Fibroblast of lung (primary cell): Measurements from ENCODE around the gene ENPP3. TPM values are rescaled to one million over a fixed set of nuclear protein-coding genes. Genes with fewer than 3 reads are reported as not detected.
A peak's percentile ranks its signal among the peaks of the same experiment; 100 is the strongest.

Experiments
- DNase-seq, 2 donors: peaks; one replicate each; pipeline versions ENCODE4 v3.0.0 to v3.0.0-alpha.2; 2010; ENCODE audit warnings: low read depth in 2 of 2
- H2AFZ ChIP-seq: 2 replicates; pipeline ENCODE4 v1.5.1; 2012; ENCODE audit warnings: low read length, control low read depth, inconsistent platforms
- H3K27ac ChIP-seq: 2 replicates; pipeline ENCODE4 v1.5.1; 2011; ENCODE audit warnings: low read length, control low read depth; ENCODE audit not compliant: insufficient read depth
- H3K27me3 ChIP-seq: 2 replicates; pipeline ENCODE4 v1.5.1; 2011; ENCODE audit warnings: mild to moderate bottlenecking, low read length; ENCODE audit not compliant: control insufficient read depth, insufficient read depth
- H3K36me3 ChIP-seq: 2 replicates; pipeline ENCODE4 v1.5.1; 2011; ENCODE audit warnings: low read length; ENCODE audit not compliant: control insufficient read depth, insufficient read depth
- H3K4me1 ChIP-seq: 2 replicates; pipeline ENCODE4 v1.5.1; 2011; ENCODE audit warnings: low read length; ENCODE audit not compliant: control insufficient read depth, insufficient read depth; ENCODE audit errors: extremely low read depth
- H3K4me2 ChIP-seq: 2 replicates; pipeline ENCODE4 v1.5.1; 2011; ENCODE audit warnings: low read length, control low read depth; ENCODE audit not compliant: insufficient read depth; ENCODE audit errors: extremely low read depth
- H3K4me3 ChIP-seq, 4 experiments: fragments of 200-600 bp in 1 of 4; sonication (generic) in 1 of 4; replicated peaks in 1 of 4; 2 replicates each; pipeline ENCODE4 v1.5.1; 2011 to 2016; ENCODE audit warnings: low read length in 4 of 4, low read depth in 3 of 4, mild to moderate bottlenecking in 3 of 4, control low read depth in 2 of 4, inconsistent platforms in 1 of 4, mixed read lengths in 1 of 4; ENCODE audit not compliant: insufficient read depth in 1 of 4; ENCODE audit errors: control extremely low read depth in 1 of 4
- H3K79me2 ChIP-seq: 2 replicates; pipeline ENCODE4 v1.5.1; 2012; ENCODE audit warnings: mild to moderate bottlenecking, low read length, inconsistent platforms; ENCODE audit not compliant: control insufficient read depth, insufficient read depth
- H3K9ac ChIP-seq: 2 replicates; pipeline ENCODE4 v1.5.1; 2011; ENCODE audit warnings: mild to moderate bottlenecking, low read length, control low read depth; ENCODE audit not compliant: insufficient read depth
- H3K9me3 ChIP-seq: 2 replicates; pipeline ENCODE4 v1.5.1; 2012; ENCODE audit warnings: low read depth, low read length; ENCODE audit not compliant: control insufficient read depth, insufficient read depth
- H4K20me1 ChIP-seq: 2 replicates; pipeline ENCODE4 v1.5.1; 2011; ENCODE audit warnings: low read length; ENCODE audit not compliant: control insufficient read depth, insufficient read depth; ENCODE audit errors: extremely low read depth
- EZH2 ChIP-seq: IDR thresholded peaks from 2 replicates; pipeline ENCODE4 v1.5.1; 2012; ENCODE audit warnings: low read length, control low read depth, mild to moderate bottlenecking; ENCODE audit errors: missing control alignments
- polyA plus RNA-seq, 2 donors: library from polyadenylated mRNA; depleted of rRNA in 1 of 2; stranded (reverse) in 1 of 2; unstranded in 1 of 2; fragments of >200 nt; gene quantifications; 2 replicates each; pipeline ENCODE4 v1.2.1, GENCODE V29; 2011 to 2012; ENCODE audit warnings: missing spikeins in 1 of 2
- total RNA-seq: library from RNA; depleted of rRNA; stranded (reverse); fragments of >200 nt; gene quantifications from 2 replicates; pipeline ENCODE4 v1.2.1, GENCODE V29; 2014
- TF ChIP-seq, protein P1 (sequence below), 2 donors: IDR thresholded peaks in 1 of 2; conservative IDR thresholded peaks in 1 of 2; 1 replicate in 1 of 2; 2 replicates in 1 of 2; pipeline ENCODE4 v1.5.1; 2011 to 2012; ENCODE audit warnings: low read length in 2 of 2, control low read depth in 1 of 2, inconsistent platforms in 1 of 2, low read depth in 1 of 2, mild to moderate bottlenecking in 1 of 2

ENPP3 gene
- total and polyA plus RNA-seq, 2 donors (not counting 1 experiment from before 2014, with no cell fraction given), result 0.06 to 0.17 TPM

DNA sequence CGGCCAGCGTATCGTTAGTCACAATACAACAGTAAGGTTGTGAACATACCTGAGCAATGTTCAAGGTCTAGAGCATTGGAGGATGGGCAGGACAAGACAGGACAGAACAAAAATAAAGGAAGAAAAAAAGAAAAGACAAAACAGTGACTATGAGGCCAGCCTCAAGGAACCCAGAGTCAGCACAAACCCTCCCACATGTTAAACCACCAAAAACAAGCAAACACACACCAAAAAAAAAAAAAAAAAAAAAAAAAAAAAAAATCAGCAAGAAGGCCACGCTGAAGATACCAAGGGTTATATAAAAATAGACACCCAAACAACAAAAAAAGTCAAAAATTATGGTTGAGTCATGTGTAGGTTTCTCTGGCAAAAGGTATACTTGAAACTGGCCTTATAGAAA is 21.8 kb upstream of the ENPP3 start:
- no peaks in the 10 kb centered on the region for H3K9me3 ChIP-seq
- no peak for TF ChIP-seq EZH2
- TF ChIP-seq, protein P1, sequence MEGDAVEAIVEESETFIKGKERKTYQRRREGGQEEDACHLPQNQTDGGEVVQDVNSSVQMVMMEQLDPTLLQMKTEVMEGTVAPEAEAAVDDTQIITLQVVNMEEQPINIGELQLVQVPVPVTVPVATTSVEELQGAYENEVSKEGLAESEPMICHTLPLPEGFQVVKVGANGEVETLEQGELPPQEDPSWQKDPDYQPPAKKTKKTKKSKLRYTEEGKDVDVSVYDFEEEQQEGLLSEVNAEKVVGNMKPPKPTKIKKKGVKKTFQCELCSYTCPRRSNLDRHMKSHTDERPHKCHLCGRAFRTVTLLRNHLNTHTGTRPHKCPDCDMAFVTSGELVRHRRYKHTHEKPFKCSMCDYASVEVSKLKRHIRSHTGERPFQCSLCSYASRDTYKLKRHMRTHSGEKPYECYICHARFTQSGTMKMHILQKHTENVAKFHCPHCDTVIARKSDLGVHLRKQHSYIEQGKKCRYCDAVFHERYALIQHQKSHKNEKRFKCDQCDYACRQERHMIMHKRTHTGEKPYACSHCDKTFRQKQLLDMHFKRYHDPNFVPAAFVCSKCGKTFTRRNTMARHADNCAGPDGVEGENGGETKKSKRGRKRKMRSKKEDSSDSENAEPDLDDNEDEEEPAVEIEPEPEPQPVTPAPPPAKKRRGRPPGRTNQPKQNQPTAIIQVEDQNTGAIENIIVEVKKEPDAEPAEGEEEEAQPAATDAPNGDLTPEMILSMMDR (conservative IDR thresholded peaks at IDR 0.05 in 1 of 2, IDR thresholded peaks at IDR 0.05 in 1 of 2; ENCODE audit: low read depth in 1 of 2, low read length in 2 of 2), result no peak
- H3K79me2 ChIP-seq, result no peaks in the 10 kb centered on the region
- H3K4me1 ChIP-seq, result no peaks in the 10 kb centered on the region
- H4K20me1 ChIP-seq, result no peaks in the 10 kb centered on the region
- H3K4me2 ChIP-seq, result no peak overlapping the region
- no peak overlapping the region for H3K4me3 ChIP-seq
- no peak overlapping the region for H2AFZ ChIP-seq
- H3K9ac ChIP-seq, result no peak overlapping the region
- H3K27ac ChIP-seq, result no peak overlapping the region
- no peak for DNase-seq
- H3K36me3 ChIP-seq, result peaks cover 5% of the 10 kb centered on the region
- no peaks in the 10 kb centered on the region for H3K27me3 ChIP-seq

DNA sequence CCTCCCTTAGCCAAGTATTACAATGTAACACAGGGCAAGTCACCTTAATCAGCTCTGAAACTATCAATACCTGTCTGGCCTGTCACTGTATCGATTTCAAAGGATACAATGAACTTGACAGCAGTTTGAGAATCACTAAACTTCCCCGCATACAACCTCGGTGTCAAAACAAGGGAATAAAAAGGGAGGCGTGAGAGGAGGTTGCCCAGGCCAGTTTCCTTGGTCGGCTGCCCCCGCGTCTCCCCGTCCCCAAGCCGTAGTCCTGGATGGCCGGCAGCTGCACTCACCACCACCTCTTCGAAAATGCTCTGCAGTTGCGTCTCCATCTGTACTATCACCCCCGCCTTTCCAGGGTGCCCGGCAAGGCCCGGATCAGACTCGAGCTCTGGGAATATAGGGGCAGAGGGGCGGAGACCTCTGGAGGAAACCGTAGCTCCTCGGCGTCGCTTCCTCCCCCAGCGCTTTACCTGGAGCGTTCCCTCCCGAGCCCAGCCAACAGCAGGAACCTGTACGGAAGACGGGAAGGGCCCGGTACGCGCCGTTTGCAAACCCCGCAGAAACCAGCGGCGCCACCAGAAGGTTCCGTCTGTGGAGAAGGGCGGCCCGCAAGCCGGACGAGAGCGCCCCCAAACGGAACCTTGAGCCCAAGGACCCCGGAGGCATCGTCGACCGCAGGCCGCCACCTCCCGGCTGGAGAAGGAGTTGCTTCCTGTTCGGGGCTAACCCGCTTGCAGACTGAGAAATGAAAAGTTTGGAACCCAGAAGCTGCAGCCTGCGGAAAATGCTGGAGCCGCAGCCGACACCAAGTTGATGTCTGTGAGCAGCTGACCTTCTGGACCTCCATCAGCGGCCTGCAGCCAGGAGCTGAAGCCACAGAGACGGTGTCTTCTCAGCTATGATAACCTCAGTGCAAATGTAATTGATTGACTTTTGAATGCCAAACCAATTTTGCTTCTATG is 9.1 kb upstream of the ENPP3 start, which contains the start of gene MED23:
Gene MED23 (minus strand): TSS at position 519 of the 959 bp plus-strand sequence. CDS start 193 bp downstream, at position 326.
- H3K9ac ChIP-seq, result peak within 1 kb of the TSS; percentile 43
- H3K79me2 ChIP-seq, result peaks cover 12% of the 10 kb centered on the region
- peaks cover 4% of the 10 kb centered on the region for H3K36me3 ChIP-seq
- no peaks in the 10 kb centered on the region for H3K4me1 ChIP-seq
- no peaks in the 10 kb centered on the region for H3K27me3 ChIP-seq
- peak within 1 kb of the TSS; percentile 47 to 95 (median 86) for H3K4me3 ChIP-seq
- no peak for TF ChIP-seq EZH2
- TF ChIP-seq, protein P1 (conservative IDR thresholded peaks at IDR 0.05 in 1 of 2, IDR thresholded peaks at IDR 0.05 in 1 of 2; ENCODE audit: low read depth in 1 of 2, low read length in 2 of 2), result peak; percentile 98
- H3K27ac ChIP-seq, result peak within 1 kb of the TSS; percentile 51
- no peaks in the 10 kb centered on the region for H3K9me3 ChIP-seq
- DNase-seq, result peak; percentile 94
- H4K20me1 ChIP-seq, result no peaks in the 10 kb centered on the region
- H3K4me2 ChIP-seq, result peak within 1 kb of the TSS; percentile 95
- H2AFZ ChIP-seq, result peak within 1 kb of the TSS; percentile 94

DNA sequence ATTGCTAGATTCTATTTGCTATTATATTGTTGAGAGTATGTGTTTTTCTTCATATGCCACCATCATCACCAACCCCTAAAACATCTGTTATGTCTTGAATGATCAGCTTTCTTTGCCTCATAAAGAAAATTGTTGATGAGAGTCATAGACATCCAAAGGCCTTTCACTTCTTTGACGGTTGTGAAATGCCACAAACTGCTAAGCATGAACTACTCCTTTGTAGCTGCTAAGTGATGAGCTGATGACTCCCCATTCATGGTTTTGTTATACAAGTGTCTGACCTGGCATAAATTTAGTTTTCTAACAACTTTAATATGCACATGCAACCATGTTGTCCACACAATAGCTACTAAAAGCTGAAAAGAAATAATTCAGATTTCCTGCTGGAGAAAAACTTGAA is 8.4 kb upstream of the ENPP3 start:
- no peak for DNase-seq
- no peak overlapping the region for H3K9ac ChIP-seq
- TF ChIP-seq, protein P1 (conservative IDR thresholded peaks at IDR 0.05 in 1 of 2, IDR thresholded peaks at IDR 0.05 in 1 of 2; ENCODE audit: low read depth in 1 of 2, low read length in 2 of 2), result no peak
- no peak for TF ChIP-seq EZH2
- H3K4me3 ChIP-seq, result peak overlapping the region in 2 of 4 experiments; percentile 91 to 95
- peak overlapping the region; percentile 95 for H3K4me2 ChIP-seq
- peak overlapping the region; percentile 94 for H2AFZ ChIP-seq
- H3K27ac ChIP-seq, result no peak overlapping the region
- H3K4me1 ChIP-seq, result no peaks in the 10 kb centered on the region
- H3K9me3 ChIP-seq, result no peaks in the 10 kb centered on the region
- H3K36me3 ChIP-seq, result peaks cover 4% of the 10 kb centered on the region
- peaks cover 12% of the 10 kb centered on the region for H3K79me2 ChIP-seq
- no peaks in the 10 kb centered on the region for H4K20me1 ChIP-seq
- no peaks in the 10 kb centered on the region for H3K27me3 ChIP-seq
